ENCODE results near the gene PADI2.
"Not testable (repeated sequence)": the region's sequence is repeated elsewhere in the genome, so short reads cannot be mapped to it uniquely, and the experiment has no call there.

PADI2 gene

DNA sequence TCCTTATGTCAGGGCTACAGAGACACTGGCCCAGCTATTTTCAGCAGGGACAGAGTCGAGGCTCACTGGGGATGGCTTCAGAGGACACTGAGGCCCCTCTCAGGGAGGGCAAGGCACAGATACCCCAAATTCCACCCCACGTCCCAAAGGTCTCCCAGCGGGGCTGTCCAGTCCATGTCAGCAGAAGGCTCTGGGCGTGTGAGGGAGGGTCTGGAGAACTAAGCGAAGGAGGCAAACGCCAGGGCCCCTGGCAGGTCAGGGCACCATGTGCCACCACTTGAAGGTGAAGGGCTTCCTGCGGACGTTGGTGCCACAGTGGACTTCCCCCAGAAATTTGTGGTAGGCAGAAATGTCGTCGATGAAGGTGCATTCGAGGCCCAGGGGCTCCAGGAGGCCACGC is 50.5 kb downstream of the PADI2 start:
- Mint-ChIP-seq H3K9me3 (peaks cover 3% of the 10 kb centered on the region), H3K4me3 (no peak overlapping the region), H3K36me3 (ENCODE audit: low read depth) (no peaks in the 10 kb centered on the region), H3K27me3 (ENCODE audit: low read depth) (no peaks in the 10 kb centered on the region), H3K4me1 (ENCODE audit: low read depth) (no peaks in the 10 kb centered on the region), H3K27ac (no peak overlapping the region)

DNA sequence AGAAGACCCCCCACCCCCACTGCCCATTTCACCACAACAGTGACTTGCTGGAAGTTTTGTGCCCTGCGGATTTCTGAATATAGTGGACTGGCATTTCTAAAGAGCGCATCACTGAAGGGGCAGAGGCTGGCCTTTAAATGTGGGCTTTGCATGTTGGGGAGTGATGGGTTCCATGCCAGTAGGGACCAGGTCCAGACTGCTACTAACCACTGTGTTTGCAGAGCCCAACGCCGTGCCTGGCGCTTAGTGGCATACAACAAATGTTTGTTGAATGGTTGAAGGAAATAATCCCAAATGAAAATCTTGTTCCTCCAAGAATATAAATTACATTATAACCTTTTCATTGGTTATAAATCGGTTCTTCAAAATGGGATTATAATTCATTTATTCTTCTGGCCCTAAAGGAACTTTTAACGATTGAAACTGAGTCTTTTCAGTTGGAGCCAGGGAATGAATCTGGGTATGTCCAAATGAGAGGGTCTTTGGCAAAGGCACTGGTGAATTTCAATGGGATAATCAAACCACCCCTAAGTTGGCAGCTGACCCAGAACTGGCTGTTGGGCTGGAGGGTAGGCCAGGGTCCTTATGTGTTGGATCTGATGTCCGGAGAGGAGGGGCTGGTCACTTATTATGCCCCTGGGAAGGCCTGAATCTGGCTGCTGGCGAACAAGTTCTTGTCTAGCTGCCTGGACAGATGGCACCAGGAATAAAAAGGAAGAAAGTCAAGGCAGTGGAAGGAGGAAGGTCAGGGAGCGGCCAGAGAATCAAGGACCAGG is 51.6 kb downstream of the PADI2 start:
- no peaks in the 10 kb centered on the region for H3K27me3 Mint-ChIP-seq (ENCODE audit: low read depth)
- H3K9me3 Mint-ChIP-seq: peaks cover 3% of the 10 kb centered on the region
- H3K36me3 Mint-ChIP-seq (ENCODE audit: low read depth): no peaks in the 10 kb centered on the region
- peaks cover 6% of the 10 kb centered on the region for H3K4me1 Mint-ChIP-seq (ENCODE audit: low read depth)
- no peak overlapping the region for H3K27ac Mint-ChIP-seq
- H3K4me3 Mint-ChIP-seq: no peak overlapping the region

DNA sequence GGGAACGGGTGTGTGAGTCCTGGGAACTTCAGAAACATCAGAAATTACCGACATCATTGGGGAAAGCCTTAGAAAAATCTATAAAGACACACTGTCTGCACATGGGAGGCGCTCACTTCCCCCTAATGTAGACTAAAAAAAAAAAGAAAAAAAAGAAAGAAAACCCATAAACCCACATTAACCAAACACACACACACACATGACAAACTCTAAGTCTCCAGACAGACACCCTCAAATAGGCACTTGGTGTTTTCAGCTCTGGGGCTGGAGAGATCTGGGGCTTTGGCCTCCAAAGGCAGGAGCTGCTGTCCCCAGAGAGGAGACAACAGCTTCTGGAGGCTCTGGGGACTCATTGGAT is 52.2 kb downstream of the PADI2 start:
- no peak overlapping the region for H3K27ac Mint-ChIP-seq
- peaks cover 3% of the 10 kb centered on the region for H3K9me3 Mint-ChIP-seq
- no peaks in the 10 kb centered on the region for H3K36me3 Mint-ChIP-seq (ENCODE audit: low read depth)
- H3K4me1 Mint-ChIP-seq (ENCODE audit: low read depth): peaks cover 6% of the 10 kb centered on the region
- H3K4me3 Mint-ChIP-seq: no peak overlapping the region
- H3K27me3 Mint-ChIP-seq (ENCODE audit: low read depth): peaks cover under 1% of the 10 kb centered on the region

DNA sequence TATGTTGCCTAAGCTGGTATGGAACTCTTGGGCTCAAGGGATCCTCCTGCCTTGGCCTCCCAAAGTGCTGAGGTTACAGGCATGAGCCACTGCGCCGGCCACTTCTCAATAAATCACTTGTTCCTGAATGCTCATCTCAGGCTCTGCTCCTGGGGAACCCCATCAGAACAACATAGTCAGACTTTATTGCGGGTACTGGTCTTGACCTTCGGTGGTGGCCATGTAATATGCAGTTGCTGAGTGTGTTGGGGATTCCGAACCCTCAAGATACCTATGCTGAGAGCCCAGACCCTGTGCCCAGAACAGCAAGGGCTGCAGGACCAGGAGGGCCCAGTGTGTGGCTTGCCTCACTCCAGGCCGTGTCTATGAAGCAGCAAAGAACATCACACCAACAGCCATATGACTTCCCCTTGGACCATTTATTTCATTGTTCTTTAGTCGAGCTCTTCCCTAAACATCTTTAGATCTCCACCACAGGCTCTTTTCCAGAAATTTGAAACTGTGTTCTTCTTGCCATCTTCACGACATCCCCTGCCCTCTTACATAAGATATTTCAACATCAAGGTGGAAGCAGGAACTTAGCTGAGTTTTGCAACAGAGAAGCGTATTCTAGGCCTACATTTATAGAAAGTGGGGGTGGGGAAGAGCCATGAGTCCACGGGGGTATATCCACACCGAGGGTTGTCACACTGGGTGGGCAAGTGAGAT is 52.7 kb downstream of the PADI2 start:
- no peaks in the 10 kb centered on the region for H3K36me3 Mint-ChIP-seq (ENCODE audit: low read depth)
- H3K4me3 Mint-ChIP-seq: no peak overlapping the region
- H3K27me3 Mint-ChIP-seq (ENCODE audit: low read depth): peaks cover 5% of the 10 kb centered on the region
- H3K4me1 Mint-ChIP-seq (ENCODE audit: low read depth): peaks cover 6% of the 10 kb centered on the region
- H3K9me3 Mint-ChIP-seq: peaks cover 3% of the 10 kb centered on the region
- H3K27ac Mint-ChIP-seq: no peak overlapping the region

DNA sequence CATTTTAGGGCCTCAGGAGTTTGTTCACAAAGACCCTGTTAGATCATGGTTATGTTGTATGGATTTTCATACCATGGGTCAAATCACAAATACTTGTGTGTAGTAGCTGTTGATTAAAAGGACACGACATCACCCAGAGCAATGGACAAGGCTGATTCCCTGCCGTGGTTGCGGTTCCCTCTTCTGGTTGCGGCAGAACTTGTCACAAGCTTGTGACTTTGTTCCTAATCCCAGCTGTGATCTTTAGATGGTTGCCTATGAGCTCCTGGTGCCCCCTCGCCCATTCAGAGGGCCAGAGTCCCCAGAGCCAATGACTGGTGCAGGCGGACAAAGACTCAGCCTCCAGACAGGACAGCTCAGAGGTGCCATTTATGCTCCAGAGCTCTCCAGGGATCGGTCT is 53.6 kb downstream of the PADI2 start:
- Mint-ChIP-seq H3K4me3 (no peak overlapping the region), H3K4me1 (ENCODE audit: low read depth) (peaks cover 6% of the 10 kb centered on the region), H3K27me3 (ENCODE audit: low read depth) (peaks cover 5% of the 10 kb centered on the region), H3K36me3 (ENCODE audit: low read depth) (no peaks in the 10 kb centered on the region), H3K27ac (no peak overlapping the region), H3K9me3 (peaks cover 3% of the 10 kb centered on the region)

DNA sequence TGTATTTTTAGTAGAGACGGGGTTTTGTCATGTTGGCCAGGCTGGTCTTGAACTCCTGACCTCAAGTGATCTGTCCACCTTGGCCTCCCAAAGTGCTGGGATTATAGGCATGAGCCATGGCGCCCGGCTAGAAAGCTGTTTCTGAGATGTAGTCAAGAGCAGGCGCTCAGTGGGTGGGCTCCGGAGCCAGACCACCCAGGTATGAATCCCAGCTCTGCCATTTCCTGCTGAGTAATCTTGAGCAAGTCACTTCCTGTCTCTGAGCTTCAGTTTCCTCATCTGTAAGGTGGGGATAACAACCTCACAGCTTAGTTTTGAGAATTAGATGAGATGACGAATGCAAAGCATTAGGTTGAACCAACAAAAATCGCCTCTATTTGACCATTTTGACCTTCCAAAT is 56.5 kb downstream of the PADI2 start:
- H3K4me3 Mint-ChIP-seq; H3K4me1 Mint-ChIP-seq (ENCODE audit: low read depth); H3K36me3 Mint-ChIP-seq (ENCODE audit: low read depth); H3K27ac Mint-ChIP-seq; H3K9me3 Mint-ChIP-seq: not testable (repeated sequence)
- H3K27me3 Mint-ChIP-seq (ENCODE audit: low read depth): peaks cover 24% of the 10 kb centered on the region

DNA sequence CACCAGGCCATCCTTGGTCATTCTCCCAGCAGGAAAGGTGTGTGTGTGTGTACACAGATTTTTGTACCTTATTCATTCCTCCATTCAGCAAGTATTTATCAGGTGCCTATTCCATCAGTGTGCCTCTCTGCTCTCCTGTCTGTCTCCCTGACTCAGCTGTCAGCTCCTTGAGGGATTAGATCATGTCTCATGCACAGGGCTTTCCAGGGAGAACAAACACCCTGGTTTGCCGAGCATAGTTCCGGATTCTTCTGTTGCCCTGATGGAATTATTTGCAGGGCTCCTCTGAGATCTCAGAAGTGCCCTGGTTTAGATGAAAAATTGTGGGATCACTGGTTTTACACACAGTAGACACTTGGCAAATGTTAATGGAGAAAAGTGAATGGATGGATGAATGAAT is 57.4 kb downstream of the PADI2 start:
- H3K4me3 Mint-ChIP-seq: no peak overlapping the region
- peaks cover 24% of the 10 kb centered on the region for H3K27me3 Mint-ChIP-seq (ENCODE audit: low read depth)
- H3K9me3 Mint-ChIP-seq: peaks cover 3% of the 10 kb centered on the region
- H3K27ac Mint-ChIP-seq: no peak overlapping the region
- H3K4me1 Mint-ChIP-seq (ENCODE audit: low read depth): peaks cover 6% of the 10 kb centered on the region
- H3K36me3 Mint-ChIP-seq (ENCODE audit: low read depth): no peaks in the 10 kb centered on the region

DNA sequence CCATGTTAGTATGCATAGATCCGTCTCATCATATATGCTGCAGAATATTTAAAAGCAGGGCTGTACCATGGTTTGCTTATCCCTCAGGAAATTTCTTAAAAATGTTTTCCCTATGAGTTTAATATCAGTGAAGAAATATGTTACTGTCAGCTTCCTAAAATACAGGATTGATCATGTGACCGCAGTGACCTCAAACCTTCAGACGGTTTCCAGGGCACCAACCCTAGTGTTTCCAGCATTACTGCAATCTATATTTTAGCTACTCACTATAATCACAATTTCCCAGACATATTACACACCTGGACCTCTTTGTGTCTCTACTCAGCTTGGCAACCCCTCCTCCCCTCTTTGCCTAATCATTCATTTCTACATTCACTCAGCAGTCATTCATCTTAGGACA is 57.8 kb downstream of the PADI2 start:
- H3K4me1 Mint-ChIP-seq (ENCODE audit: low read depth): peaks cover 6% of the 10 kb centered on the region
- peaks cover 3% of the 10 kb centered on the region for H3K9me3 Mint-ChIP-seq
- peaks cover 24% of the 10 kb centered on the region for H3K27me3 Mint-ChIP-seq (ENCODE audit: low read depth)
- no peak overlapping the region for H3K27ac Mint-ChIP-seq
- H3K36me3 Mint-ChIP-seq (ENCODE audit: low read depth): no peaks in the 10 kb centered on the region
- H3K4me3 Mint-ChIP-seq: no peak overlapping the region

DNA sequence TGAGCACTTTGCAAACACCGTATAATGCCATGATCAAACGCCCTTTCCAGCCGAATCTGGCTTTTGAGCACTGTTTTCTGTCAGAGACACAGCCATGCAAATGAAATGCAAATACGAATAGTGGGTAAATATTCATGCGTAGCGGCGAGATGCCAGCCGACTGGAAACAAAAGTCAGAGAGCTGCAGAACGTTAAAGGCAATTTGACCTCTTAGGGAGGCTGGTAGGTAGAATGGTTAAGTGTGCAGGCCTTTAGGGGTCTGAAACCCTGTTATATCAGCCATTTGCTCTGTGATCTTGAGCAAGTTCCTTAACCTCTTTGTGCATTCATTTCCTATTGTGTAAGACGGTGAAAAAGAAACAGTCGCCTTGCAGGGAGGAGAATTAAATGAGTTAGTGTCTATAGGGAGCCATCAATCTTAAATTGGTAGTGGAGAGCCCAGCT is 58.9 kb downstream of the PADI2 start:
- H3K4me3 Mint-ChIP-seq: no peak overlapping the region
- H3K27ac Mint-ChIP-seq: no peak overlapping the region
- H3K36me3 Mint-ChIP-seq (ENCODE audit: low read depth): no peaks in the 10 kb centered on the region
- H3K4me1 Mint-ChIP-seq (ENCODE audit: low read depth): peaks cover 6% of the 10 kb centered on the region
- peaks cover 24% of the 10 kb centered on the region for H3K27me3 Mint-ChIP-seq (ENCODE audit: low read depth)
- H3K9me3 Mint-ChIP-seq: peaks cover 3% of the 10 kb centered on the region

DNA sequence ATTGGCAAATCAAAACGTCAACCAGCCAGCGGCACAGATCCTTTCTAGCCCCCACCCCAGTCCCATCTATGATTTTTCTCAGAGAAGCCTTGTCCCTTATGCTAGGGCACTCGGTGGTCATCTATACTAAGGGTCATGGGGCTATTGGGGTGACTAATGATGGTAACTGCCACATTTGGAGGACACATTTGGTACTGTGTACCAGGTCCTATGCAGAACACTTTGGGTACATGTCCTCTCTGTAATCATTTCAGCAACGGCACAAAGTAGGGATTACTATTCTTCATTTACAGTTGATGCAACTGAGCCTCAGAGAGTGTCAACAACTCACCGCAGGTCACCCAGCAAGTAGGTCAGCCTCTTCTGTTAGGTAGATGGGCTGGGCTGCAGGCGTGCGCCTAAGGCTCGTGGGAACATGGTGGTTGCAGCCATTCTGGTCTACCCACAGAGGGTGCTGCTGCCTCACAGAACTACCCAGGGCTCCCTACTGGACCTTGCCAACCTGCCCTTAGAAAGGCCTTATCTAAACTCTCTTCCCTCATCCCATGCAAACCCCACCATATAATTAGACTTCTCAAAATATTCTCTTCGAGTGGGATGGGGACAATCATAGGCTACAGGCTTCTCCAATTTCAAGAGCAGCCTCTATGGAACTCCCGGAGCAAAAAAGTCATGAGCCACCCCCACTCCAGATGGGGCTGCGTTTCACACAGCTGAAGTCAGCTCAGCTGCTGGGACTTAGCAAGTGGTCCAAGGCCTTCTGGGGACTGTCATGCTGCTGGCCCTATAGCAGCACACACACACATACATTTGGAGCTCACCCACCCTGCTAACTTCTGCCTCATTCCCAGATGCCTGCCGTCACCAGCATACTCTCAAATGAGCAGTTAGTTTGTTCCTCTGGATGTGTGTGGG is 59.6 kb downstream of the PADI2 start:
- Mint-ChIP-seq H3K36me3 (ENCODE audit: low read depth) (no peaks in the 10 kb centered on the region), H3K27me3 (ENCODE audit: low read depth) (peaks cover 24% of the 10 kb centered on the region), H3K4me1 (ENCODE audit: low read depth) (peaks cover 6% of the 10 kb centered on the region), H3K27ac (no peak overlapping the region), H3K9me3 (peaks cover 3% of the 10 kb centered on the region), H3K4me3 (no peak overlapping the region)

DNA sequence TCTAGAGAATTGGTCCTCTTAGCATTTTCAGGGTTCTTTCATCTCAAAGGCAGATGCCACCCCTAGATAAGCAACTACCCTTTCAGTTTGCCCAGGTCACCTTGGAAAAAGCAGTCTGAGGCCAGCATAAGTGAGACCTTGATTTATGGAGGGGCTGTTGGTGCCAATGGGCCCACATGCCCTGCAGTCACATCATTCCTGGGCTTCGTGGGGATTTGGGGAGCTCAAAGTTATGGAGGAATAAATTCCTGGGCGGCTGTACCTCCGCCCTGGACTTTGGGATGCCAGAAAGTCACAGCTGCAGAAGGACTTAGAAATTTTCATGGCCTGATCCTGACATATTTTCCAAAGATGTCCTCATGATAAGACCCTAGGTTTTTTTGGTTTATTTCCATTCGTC is 62.7 kb downstream of the PADI2 start:
- Mint-ChIP-seq H3K4me3 (no peak overlapping the region), H3K36me3 (ENCODE audit: low read depth) (peaks cover 1% of the 10 kb centered on the region), H3K4me1 (ENCODE audit: low read depth) (peaks cover 13% of the 10 kb centered on the region)

DNA sequence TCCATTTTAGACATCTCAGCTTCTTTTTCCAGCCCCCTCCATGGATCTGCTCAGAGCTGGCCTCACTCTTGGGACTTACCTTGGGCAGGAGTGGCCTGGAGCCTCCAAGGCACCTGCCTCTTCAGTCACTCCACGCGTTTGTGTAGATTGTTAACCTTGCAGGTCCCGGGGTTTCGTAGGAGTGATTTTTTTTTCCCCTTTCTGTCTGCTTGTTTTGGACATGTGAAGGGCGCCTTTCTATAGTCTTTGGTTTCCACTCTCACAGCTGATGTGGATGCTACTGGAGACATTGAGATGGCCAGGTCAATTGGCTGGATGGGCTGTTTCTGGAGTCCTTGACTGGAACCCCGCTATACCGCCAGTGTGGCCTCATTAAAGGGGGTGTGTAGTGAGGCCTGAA is 63.5 kb downstream of the PADI2 start:
- Mint-ChIP-seq H3K27me3 (ENCODE audit: low read depth) (peaks cover 19% of the 10 kb centered on the region), H3K4me1 (ENCODE audit: low read depth) (peaks cover 21% of the 10 kb centered on the region), H3K36me3 (ENCODE audit: low read depth) (peaks cover 1% of the 10 kb centered on the region), H3K4me3 (no peak overlapping the region), H3K27ac (no peak overlapping the region), H3K9me3 (no peaks in the 10 kb centered on the region)

More for the DNA sequence above, 62.7 kb downstream of the PADI2 start:
- Mint-ChIP-seq H3K27me3 (ENCODE audit: low read depth) (peaks cover 19% of the 10 kb centered on the region), H3K9me3 (no peaks in the 10 kb centered on the region), H3K27ac (no peak overlapping the region)

DNA sequence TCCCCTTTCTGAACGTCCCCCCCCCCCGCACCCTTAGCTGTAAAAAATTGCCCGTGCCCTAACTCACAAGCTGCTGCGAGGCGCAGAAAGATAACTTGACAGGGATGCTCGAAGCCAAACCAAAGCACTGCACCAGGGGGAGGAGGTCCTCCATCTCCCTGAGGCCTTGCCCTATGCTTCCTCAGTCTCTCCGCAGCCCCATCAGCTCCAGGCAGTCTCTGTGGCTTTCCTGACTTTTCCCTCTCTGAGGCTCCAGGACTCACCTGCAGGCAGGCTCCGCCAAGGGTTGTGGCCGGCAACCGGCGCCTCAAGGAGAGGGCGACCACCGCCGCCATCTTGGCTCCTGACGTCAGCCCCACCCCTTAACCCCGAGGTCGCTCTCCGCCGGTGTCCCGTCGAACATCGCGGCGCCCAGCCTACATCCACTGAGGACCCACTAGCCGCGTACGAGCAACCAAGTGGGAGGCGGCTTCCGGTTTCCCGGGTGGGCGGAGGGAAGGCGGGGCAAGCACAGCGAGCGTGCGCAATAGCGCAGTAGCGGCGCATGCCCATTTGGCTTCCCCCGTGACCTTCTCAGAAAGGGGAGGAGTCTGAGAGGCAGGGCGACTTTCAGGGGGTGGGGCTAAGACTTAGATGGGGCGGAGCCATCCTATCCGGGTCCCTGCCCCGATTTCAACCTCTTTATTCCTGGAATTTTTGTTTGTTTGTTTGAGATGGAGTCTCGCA is 65.4 kb downstream of the PADI2 start, which contains the start of gene SDHB:
Gene SDHB, minus strand, starts transcription at position 348 of the 726 bp plus-strand sequence. Its CDS starts 13 bp downstream, at position 335.
- H3K27ac Mint-ChIP-seq: peak within 1 kb of the TSS; percentile 96

More for the DNA sequence above, 65.4 kb downstream of the PADI2 start, which contains the start of gene SDHB:
- Mint-ChIP-seq H3K9me3 (no peaks in the 10 kb centered on the region), H3K4me3 (peak within 1 kb of the TSS; percentile 98), H3K36me3 (ENCODE audit: low read depth) (peaks cover 1% of the 10 kb centered on the region), H3K4me1 (ENCODE audit: low read depth) (peaks cover 22% of the 10 kb centered on the region), H3K27me3 (ENCODE audit: low read depth) (peaks cover 8% of the 10 kb centered on the region)
